Fibroblast of upper back skin (primary cell): ENCODE data around the gene ARHGAP26.
A peak's percentile ranks its signal among the peaks of the same experiment; 100 is the strongest.
"Not testable (repeated sequence)": the region's sequence is repeated elsewhere in the genome, so short reads cannot be mapped to it uniquely, and the experiment has no call there.

Experiments used
- DNase-seq: peaks from one replicate; pipeline ENCODE4 v3.0.0-alpha.2; 2013

The ARHGAP26 gene

DNA sequence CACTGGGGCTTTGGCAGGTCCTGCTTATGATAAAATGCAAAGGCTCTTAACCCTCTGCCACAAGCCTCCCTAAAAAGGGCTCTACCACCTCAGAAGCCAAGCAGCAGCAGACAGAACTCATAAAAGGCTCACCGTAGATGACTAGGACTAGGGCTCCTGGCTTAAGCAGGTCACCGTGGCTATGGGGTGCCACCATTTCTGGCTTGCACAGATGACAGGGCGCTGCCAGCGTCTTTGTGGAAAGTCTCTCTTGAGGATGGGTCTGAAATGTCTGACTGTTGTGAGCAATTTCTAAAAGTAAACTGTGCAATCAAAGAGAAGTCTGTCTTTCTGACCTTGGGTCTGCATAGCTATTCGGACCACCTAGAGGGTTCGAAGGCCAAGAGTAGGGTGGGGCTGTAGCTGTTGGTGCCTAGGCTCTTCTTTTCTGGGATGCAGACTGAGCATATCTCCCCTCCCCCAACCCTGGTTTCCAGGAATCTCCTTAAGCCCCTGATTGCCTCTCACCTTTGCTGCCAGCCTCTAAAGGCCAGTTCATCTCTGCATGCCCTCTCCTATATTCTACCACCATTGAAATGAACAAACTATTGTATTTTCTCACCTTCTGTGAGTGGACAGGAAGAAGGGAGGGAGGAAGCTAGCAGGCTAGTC is 307.4 kb downstream of the ARHGAP26 start:
- DNase-seq: no peak

DNA sequence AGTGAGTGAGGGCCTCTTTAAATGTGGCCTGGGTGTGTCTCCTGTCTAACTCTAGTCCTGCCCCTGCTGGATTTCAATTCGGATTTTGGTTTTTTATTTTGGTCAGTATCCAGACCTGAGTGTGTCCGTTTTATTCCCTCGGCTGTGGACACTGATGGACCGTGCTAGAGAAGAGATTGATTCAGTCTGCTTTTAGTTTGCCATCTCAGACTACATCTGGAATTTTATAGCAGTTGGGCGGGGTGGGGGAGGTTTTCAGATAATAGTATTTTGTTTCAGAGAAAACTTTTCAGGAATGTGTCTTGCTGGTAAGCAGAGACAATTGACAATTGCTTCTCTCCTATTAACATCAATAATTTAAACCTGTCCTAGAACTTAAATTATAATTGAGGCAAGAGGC is 308.1 kb downstream of the ARHGAP26 start:
- DNase-seq: no peak

DNA sequence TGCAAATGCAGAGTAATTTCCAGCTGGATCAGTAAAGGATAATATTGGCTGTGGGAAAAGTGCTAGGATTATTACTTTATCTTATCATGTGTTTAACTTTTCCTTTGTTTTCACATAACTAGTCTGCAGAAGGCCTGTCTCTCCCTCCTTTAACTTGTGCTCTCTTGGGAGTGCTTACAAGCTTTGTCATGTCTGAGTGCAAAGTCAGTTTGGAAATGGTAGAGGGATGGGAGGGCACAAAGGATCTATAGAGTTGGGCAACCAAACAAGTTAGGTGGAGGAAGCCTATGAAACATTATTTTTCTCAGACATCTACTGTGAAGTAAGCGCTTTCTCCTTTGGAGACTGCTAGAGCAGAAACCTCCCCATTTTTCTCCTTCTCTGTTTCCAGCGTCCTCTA is 308.8 kb downstream of the ARHGAP26 start:
- no peak for DNase-seq

DNA sequence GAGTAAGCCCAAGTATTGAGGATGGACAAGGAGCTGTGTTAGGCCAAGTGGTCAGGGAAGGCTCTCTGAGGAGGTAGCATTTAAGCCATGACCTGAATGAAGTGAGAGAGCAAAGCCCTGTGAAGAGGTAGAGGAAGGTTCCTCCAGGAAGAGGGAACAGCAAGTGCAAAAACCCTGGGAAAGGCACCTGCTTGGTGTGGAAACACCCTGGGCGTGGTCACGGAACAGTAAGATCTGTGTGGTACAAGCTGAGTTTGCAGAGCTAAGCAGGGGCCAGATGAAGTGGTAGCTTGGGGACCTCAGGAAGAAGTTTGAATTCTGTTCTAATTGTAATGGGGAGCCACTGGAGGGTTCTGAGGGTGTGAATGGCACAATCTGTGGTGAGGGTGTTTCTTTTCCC is 310.2 kb downstream of the ARHGAP26 start:
- no peak for DNase-seq

GRCh38 chr5:143080982-143081381 is 310.8 kb downstream of the ARHGAP26 start:
- DNase-seq: no peak

- no peak for DNase-seq
These were observed 312.8 kb downstream of the ARHGAP26 start for GRCh38 chr5:143083006-143083405.

- DNase-seq: no peak
These were observed 314.2 kb downstream of the ARHGAP26 start for GRCh38 chr5:143084407-143084806.

DNA sequence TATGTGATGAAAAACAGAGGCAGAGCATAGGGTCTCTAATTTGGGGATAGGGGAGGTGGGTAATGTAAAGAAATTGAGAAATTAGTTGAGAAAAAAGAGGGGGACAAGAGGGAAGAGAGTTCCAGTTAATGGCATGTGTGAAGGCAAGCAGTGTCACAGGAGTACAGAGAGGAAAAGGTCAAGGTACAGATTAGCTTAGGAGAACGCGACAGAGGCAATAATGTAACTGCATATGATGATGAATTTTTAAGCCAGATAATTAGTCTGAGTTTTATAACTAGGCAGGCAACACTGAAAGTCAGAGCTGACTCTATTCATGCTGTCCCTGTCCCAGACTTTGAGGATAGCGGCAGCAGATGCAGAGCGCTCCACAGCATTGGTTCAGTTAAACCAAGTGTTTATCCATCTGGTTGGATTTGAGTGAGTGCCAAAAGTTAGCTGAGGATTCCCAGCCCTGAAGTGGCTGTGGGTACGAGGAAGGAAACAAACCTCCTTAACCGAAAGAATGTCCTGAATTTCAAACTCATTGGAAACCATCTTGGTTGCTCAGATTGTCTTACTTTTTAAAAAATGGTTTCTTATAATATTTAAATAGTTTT is 315.2 kb downstream of the ARHGAP26 start:
- peak; percentile 64 for DNase-seq

DNA sequence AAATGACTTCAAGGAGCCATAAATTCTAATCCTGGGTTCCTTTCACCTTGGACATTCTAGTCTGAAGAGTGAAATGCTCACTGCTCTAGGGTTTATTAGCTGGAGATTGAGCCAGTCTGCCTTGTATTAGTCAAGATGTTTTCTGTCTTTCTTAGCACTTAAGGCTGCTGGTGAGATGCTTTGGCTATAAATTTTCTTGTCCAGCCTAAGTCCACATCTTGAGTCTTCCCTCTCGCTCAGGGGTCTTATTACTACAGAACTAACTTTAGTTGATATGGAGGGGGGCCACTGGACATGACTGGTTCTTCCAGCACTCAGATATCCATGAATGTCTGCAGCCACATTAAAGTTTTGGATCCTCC is 316.4 kb downstream of the ARHGAP26 start:
- no peak for DNase-seq

DNA sequence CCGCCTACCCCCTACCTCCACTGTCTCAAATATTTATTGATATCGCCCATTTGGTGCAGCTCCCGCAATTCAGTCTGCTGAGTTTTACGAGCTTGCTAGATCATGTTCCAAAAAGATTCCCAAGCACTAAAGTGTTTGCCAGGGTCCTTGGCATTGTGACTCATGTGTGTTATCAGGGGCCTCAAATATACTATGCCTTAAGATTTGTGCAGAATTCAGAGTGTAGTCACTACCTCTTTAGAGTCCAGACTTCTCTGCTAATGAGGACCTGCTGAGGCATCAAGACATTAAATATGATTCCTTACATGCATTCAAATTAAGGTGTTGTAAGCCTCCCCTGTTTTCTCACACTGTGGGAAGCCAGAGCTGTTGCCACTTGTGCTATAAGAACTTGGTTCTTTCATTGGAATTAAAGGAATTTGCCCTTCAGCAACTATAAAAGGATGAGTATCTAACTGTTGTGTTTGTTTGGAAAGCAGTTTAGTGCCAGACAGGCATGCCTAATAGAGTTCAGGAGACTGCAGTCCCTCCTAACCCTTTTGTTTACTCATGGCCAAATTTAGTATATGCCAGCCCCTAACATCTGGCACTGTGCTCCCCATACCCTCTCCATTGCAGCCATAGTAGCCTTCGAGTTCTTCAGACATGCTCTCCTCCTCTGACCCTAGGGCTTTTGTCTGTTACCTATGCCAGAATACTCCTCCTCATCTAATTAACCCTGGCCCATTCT is 316.9 kb downstream of the ARHGAP26 start:
- DNase-seq: peak; percentile 41

- not testable (repeated sequence) for DNase-seq
These were observed 318.5 kb downstream of the ARHGAP26 start for GRCh38 chr5:143088702-143089101.

DNA sequence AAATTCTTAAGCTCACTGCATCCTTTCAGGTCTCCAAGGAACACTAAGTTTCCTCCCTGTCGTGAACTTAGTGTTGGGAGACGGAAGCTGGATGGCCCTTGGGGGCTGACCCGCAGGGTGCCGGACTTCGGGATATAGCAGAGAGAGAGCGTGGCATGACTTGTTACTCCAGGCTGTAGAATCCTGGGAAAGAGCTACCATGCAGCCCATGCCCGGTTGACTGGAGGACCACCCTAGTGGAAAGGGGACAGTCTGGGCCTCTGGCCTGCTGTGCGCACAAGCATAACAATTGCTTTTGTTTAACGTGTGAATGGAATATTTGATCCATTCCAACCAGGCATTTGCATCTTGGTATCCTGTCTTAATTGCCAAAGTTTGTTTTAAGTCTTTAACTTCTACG is 319.9 kb downstream of the ARHGAP26 start:
- DNase-seq: not testable (repeated sequence)

DNA sequence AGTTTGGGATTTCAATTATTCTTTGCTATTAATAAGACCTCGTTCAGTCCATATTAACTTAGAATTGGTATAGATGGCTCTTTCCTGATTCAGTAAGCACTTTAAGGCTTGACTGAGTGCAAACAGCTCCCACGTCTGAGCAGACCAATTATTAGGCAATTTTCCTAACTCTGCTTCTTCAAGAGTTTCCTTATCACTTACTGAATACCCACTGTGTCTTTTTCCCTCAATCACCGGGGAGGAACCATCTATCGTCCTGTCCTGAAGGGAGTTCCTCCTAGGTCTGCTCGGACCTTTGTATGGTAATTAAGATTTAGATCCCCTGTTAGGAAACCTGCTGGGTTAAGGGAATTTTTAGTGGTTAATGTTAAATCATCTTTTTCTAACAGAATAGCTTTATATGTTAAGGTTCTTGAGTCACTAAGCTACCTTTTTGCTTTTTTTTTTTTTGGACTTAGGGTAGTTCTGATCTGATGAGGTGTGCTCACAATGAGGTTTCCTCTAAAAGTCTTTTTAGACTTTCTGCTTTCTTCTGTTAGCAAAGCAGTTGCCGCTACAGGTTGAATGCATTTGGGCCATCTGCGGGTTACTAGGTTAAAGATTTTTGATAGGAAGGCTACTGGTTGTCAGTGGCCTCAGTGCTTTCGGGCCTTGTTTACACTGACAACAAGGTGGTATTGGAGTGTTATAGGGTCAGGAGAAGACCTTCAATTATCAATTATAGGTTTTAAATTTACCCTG is 322.7 kb downstream of the ARHGAP26 start:
- DNase-seq: not testable (repeated sequence)

GRCh38 chr5:143093452-143094086 is 323.4 kb downstream of the ARHGAP26 start:
- no peak for DNase-seq

- peak; percentile 85 for DNase-seq
These were observed 323.9 kb downstream of the ARHGAP26 start for GRCh38 chr5:143094087-143094521.

DNA sequence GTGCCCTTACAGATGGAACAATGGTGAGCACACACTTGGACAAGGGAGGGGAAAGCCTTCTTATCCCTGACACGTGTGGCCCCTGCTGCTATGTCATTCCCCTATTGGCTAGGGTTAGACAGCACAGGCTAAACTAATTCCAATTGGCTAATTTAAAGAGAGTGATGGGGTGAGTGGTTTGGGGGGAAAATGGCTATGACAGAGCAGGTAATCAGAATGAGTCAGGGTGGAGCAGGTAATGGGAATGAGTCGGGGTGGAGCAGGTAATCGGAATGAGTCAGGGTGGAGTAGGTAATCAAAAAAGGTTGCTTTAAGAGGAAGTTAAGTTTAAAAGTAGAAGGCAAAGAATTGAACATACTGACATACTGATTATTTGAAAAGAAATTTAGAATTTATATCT is 324.4 kb downstream of the ARHGAP26 start:
- not testable (repeated sequence) for DNase-seq

DNA sequence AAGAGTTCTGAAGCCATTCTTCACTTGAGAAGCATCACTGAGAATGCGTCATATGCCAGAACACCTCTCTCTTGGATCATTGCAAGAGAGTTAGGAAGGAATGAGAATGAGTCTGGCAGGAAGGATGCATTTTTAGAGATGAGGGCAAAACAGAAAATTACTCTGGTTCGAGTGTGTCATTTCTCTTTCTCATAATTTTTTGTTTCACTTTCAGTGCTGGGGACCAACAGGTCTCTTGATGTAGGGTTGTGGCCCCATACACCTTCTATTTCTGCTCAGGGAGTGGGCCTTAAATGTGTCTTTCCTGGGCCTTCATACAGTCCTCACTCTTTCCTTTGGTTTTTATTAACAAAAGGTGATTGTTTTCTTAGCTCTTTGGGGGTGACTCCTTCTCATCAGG is 330.9 kb downstream of the ARHGAP26 start:
- no peak for DNase-seq

DNA sequence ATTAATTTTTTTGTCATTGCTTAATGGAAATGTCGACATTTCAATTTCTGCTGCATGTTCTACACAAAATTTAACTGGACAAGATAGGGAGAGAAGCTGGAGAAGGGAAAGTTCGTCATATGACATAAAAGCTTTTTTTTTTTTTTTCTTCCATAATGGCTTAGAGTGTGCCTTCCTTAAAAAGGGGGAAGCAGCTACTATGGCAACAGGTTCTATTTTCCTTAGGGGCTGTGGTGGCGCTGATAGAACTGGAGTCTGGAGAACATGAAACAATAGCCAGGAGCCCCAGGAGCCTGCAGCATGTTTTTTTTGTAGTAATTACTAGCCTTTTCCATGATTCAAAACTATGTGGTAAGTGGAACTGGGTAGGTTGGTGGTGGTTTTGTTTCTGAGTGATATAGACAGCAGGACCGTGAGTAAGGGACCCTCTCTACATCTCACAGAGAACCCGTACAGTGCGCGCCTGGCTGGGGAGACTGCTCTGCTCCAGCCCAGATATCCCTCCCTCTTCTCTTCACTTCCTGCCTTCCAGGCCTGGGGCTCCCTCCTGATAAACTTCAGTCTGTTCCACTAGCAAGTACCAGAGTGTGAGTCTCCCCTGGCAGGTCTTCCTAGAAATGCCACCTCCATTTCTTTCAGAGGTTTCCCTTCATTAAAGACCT is 331.7 kb downstream of the ARHGAP26 start:
- no peak for DNase-seq

- no peak for DNase-seq
These were observed 332.2 kb downstream of the ARHGAP26 start for GRCh38 chr5:143102411-143102810.

- no peak for DNase-seq
These were observed 335.2 kb downstream of the ARHGAP26 start for GRCh38 chr5:143105216-143105905.

DNA sequence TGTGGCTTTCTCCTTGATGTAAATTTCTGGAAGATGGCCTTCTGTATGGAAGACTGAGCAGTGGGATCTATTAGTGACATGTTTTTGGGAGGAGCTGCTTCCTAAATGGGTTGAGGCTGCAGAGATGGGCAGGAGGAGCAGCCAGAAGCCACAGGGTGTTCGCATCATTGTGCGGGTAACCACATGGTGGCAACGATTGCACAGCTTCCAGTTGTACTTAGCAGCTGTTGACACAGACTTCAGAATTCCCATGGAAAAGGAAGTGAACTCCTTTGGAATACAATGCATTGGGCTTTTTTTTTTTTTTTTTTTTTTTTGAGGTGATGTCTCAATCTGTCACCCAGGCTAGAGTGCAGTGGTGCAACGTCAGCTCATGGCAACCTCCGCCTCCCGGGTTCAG is 336.0 kb downstream of the ARHGAP26 start:
- DNase-seq: peak; percentile 75
